ENCODE results near the gene TBRG4. TPM values are rescaled to one million over a fixed set of nuclear protein-coding genes. Genes with fewer than 3 reads are reported as not detected.

The TBRG4 gene
- total RNA-seq, 1 donor from 2014 or later = 128 TPM

DNA sequence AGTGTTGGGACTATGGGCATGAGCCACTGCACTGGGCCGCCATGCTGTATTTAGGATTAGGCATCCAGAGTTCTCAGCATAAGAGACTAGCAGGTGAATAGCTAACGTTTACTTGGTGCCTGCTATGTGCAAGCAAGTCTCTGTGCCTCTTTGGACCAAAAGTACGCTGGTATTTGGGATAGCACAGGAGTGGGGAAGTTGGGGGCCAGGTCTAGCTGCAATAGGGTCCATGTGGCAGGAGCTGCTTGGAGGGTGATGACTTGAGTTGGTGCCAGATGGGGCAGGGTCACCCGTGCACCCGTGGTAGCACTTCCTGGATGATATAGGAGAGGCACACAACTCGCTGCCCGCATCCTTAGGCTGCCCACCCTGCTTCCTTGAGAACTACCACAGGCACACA, 45.1 kb downstream of the TBRG4 start:
- no peak for DNase-seq

DNA sequence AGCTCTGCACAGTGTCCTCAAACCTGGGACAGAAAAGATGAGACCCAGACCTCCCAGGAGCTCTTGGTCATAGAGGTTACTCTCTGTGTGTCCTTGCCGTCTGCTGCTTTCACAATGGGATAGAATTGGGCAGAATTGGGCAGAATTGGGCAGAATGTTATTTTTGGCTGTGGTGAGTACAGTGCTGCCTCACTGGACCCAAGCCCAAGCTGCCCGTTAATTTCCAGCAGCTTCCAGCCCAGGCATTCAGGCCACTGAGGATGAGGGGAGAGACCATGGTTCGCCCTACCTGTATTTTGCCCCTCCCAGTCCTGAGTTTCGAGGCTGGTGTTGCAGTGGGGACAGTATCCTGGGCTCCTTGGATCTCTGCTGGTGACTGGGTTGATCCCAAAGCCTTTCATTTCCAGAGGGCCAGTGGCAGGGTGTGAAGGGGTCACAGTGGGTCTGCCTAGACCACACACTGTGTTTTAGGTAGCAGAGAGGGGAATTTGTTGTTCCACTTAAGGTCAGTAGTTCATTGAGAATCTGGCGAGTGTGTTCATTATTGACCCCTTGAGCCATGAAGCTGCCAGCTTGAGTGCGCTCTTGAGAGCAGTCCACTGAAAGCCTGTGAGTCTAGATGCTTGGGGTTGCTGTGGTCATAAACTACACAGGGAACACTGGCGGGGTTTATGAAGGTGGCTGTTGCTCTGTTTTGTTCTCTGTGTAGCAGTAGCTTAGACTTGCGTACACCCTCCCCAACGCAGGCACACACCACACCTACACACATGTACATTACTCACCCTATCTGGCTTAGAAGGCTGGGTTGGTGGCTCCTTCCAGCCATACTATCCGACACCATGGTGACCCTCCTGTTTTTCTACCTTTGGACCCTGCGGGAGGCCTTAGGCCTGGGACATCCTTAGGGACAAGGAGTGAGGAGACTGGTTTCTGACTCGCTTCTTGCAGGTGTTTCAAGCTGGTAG, 46.2 kb downstream of the TBRG4 start:
- ChIA-PET CTCF (no interaction called here), POLR2A (no interaction called here)
- ATAC-seq (ENCODE audit: low read depth) (no peak), DNase-seq (no peak)
- intact Hi-C loops (cut with micrococcal nuclease) = no loop called here
- Mint-ChIP-seq H3K9me3 (no peaks in the 10 kb centered on the region), H3K27me3 (no peaks in the 10 kb centered on the region), H3K4me3 (no peak overlapping the region), H3K4me1 (peaks cover 50% of the 10 kb centered on the region), H3K27ac (peak overlapping the region; percentile 30), H3K36me3 (ENCODE audit: low read depth) (peaks cover 88% of the 10 kb centered on the region)
- TF ChIP-seq, protein P1, sequence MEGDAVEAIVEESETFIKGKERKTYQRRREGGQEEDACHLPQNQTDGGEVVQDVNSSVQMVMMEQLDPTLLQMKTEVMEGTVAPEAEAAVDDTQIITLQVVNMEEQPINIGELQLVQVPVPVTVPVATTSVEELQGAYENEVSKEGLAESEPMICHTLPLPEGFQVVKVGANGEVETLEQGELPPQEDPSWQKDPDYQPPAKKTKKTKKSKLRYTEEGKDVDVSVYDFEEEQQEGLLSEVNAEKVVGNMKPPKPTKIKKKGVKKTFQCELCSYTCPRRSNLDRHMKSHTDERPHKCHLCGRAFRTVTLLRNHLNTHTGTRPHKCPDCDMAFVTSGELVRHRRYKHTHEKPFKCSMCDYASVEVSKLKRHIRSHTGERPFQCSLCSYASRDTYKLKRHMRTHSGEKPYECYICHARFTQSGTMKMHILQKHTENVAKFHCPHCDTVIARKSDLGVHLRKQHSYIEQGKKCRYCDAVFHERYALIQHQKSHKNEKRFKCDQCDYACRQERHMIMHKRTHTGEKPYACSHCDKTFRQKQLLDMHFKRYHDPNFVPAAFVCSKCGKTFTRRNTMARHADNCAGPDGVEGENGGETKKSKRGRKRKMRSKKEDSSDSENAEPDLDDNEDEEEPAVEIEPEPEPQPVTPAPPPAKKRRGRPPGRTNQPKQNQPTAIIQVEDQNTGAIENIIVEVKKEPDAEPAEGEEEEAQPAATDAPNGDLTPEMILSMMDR (IDR thresholded peaks at IDR 0.05) = no peak

More for the DNA sequence above, 45.1 kb downstream of the TBRG4 start:
- Mint-ChIP-seq H3K27me3 (no peaks in the 10 kb centered on the region), H3K36me3 (ENCODE audit: low read depth) (peaks cover 86% of the 10 kb centered on the region), H3K4me1 (peaks cover 41% of the 10 kb centered on the region), H3K9me3 (no peaks in the 10 kb centered on the region), H3K4me3 (no peak overlapping the region), H3K27ac (no peak overlapping the region)
- no peak for ATAC-seq (ENCODE audit: low read depth)
- TF ChIP-seq, protein P1 (IDR thresholded peaks at IDR 0.05) = no peak
- intact Hi-C loops (cut with micrococcal nuclease) = no loop called here
- ChIA-PET POLR2A (no interaction called here), CTCF (no interaction called here)

- intact Hi-C loops (cut with micrococcal nuclease) = loop anchor here (5.0 kb wide), 2 partner anchors 48 to 62 kb away; partner anchors contain the start of genes CCM2 and TBRG4
- CTCF ChIA-PET = no interaction called here
- H3K27ac Mint-ChIP-seq = peak overlapping the region; percentile 32
Observed at GRCh38 chr7:45064047-45064725, 47.3 kb downstream of the TBRG4 start.

GRCh38 chr7:45061806-45062425, 49.6 kb downstream of the TBRG4 start:
- intact Hi-C loops (cut with micrococcal nuclease) = loop anchor here (5.0 kb wide), 2 partner anchors 50 to 60 kb away; partner anchors contain the start of genes CCM2 and TBRG4
- peak overlapping the region; percentile 64 for H3K27ac Mint-ChIP-seq
- H3K9me3 Mint-ChIP-seq = no peaks in the 10 kb centered on the region
- TF ChIP-seq, protein P1 (IDR thresholded peaks at IDR 0.05) = no peak
- no peak overlapping the region for H3K4me3 Mint-ChIP-seq
- H3K36me3 Mint-ChIP-seq (ENCODE audit: low read depth) = peaks cover 71% of the 10 kb centered on the region
- DNase-seq (no peak), ATAC-seq (ENCODE audit: low read depth) (no peak)
- ChIA-PET CTCF (no interaction called here), POLR2A (interaction anchor here (0.7 to 1.4 kb wide), 5 partner anchors 25 to 83 kb away, joined by 3 to 7 read pairs (median 4); partner anchors contain the start of genes MYO1G and TBRG4)
- peaks cover 61% of the 10 kb centered on the region for H3K4me1 Mint-ChIP-seq
- no peaks in the 10 kb centered on the region for H3K27me3 Mint-ChIP-seq

More at GRCh38 chr7:45064047-45064725, 47.3 kb downstream of the TBRG4 start:
- TF ChIP-seq, protein P1 (IDR thresholded peaks at IDR 0.05) = no peak
- Mint-ChIP-seq H3K4me1 (peaks cover 55% of the 10 kb centered on the region), H3K36me3 (ENCODE audit: low read depth) (peaks cover 82% of the 10 kb centered on the region), H3K27me3 (no peaks in the 10 kb centered on the region), H3K4me3 (no peak overlapping the region), H3K9me3 (no peaks in the 10 kb centered on the region)
- POLR2A ChIA-PET = no interaction called here
- DNase-seq (no peak), ATAC-seq (ENCODE audit: low read depth) (no peak)

Data from activated B cell treated with CpG ODN at 0.5 μM for 24 hours (primary cell).